Measurements from ENCODE around the gene AHCYL1.
A peak's percentile ranks its signal among the peaks of the same experiment; 100 is the strongest.

DNA sequence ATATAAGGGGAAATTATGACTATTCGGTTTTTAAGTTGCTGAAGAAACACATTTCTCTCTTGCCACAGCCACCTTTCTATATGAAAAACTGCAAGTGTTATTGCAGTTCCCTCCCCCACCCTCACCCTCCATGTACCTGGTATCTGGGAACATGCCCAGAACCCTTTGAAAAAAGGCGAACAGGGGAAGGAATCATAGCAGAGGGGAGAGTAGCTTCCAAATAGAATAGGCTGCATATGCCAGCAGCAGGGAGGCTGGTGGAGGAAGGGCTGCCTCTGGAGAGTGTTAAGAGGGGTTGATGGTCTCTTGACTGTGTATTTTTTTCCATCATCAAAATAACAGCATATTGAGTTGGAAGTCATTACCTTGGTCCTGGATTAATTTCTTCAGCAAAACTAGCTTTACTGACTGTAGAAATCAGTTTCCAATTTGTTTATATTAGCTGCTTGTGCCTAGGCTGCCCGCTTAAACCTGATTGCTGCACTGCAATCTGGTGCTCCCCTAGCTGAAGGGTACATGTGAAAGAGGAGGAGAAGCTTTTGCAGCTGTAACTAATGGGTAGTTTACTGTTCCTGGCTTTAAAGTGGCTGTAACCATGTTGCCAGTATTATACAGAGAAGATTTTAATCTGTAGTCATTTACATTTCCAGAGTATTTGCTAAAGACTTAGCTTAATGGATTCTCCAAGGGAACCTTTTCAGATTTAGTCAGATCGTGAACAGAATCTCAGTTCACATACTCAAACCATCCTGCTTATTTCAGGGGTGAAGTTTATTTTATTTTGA is 22.7 kb downstream of the AHCYL1 start:
- TF ChIP-seq GATA2 (IDR thresholded peaks at IDR 0.05; ENCODE audit: low read depth, low read length) (peak; percentile 70; the same call in 1 of the 2 replicates), GATA3 (IDR thresholded peaks at IDR 0.05; ENCODE audit: low read depth, low read length) (peak; percentile 62)
